NCI-H226 (cell line): ENCODE data around the gene CUX1.
"Not testable (repeated sequence)": the region's sequence is repeated elsewhere in the genome, so short reads cannot be mapped to it uniquely, and the experiment has no call there.

Experiments used
- DNase-seq: peaks from one replicate; pipeline ENCODE4 v3.0.0-alpha.2; 2015

CUX1 gene

DNA sequence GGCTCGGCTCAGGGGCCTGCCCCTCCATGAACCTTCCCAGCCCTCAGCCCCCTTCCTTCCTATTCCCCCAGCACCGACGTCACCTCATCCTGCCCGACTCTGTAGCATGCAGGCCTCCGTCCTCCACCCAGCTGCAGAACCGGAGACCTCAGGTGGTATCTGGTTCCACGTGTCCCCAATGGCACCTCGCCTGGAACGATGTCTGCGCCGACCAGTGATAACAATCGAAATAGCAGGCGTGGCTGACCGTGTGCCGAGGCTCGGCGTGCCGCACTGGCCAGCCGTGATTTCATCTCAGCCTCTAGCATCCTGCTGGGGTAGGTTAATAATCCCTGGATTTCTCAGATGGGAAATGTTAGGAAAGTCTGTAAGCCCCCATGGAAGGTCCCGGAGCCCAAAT lies 171.7 kb downstream of the CUX1 start:
- DNase-seq = no peak

DNA sequence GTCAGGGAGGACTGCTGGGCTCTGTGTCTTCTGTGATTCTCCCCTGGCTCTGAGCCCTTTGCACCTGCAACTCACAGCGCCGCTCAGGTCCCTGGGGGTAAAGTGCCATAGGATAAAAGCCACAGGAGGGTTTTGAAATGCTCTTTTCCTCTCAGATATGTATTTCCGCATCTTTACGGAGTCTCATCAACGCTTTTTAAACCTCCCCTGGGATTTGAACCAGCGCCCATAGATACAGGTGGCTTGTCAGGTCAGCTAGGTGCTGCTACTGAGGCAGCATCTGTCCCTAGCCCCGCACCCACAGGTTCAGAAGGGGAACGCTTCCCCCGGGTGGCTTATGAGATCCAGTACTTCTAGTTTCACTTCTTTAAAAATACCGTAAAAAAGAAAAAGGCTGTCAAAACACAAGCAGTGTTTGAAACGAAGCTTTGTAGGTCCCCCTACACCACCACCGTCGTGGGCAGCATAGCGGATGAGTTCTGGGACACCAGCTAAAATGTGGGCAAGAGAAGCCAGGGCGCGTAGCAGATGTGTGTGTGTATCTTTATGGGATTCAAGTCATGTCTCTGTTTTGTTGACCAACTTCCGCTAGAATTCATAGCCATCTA lies 173.5 kb downstream of the CUX1 start:
- no peak for DNase-seq

DNA sequence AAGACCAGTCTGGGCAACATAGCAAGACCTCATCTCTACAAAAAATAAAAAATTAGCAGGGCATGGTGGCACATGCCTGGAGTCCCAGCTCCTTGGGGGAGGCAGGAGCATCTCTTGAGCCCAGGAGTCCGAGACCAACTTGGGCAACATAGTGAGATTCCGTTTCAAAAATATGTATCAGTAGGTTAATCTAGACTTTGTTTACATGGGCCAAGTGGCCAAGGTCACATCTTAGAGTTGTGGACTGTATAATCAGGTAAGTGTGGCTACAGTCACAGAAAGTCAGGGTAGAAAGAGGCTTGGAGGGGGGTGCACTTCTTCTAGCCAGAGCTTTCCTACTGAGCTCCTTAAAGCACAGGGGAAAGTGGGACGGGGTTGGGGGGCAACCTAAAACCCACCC lies 174.4 kb downstream of the CUX1 start:
- DNase-seq = no peak

DNA sequence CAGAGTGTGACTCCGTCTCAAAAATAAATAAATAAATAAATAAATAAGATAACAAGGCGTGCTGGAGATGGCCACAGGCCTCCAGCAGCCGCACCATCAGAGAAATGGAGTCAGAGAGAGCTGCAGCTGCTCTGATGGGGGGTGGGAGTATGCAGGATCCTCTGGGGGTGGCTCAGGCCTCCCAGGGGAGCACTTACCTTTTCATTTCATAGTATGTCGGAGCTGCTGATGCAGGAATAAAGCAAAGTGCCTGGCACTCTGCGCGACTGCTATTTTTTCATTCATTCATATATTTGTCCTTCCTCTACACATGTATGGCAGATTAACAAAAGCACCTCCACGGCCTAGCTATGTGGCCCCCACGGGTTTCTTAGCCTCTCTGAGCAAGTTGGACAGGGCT lies 175.9 kb downstream of the CUX1 start:
- DNase-seq = no peak

DNA sequence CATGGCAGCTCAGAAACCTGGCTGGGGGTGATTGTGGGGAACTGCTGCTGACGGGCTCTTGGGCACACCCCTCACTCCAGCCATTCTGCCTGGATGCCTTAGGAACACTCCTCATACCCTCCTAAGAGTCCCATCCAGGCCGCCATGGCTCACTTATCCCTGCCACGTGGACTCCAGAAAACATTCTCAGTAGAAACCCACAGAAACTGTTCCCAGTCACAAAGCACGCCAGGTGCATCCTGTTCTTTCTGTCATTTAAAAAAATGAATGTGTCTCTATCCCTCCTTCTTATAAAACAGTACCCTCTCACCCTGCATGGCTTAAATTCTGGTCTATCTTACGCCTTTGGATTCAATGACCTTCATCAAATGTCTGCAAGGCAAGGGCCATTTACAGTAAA lies 177.7 kb downstream of the CUX1 start:
- no peak for DNase-seq

DNA sequence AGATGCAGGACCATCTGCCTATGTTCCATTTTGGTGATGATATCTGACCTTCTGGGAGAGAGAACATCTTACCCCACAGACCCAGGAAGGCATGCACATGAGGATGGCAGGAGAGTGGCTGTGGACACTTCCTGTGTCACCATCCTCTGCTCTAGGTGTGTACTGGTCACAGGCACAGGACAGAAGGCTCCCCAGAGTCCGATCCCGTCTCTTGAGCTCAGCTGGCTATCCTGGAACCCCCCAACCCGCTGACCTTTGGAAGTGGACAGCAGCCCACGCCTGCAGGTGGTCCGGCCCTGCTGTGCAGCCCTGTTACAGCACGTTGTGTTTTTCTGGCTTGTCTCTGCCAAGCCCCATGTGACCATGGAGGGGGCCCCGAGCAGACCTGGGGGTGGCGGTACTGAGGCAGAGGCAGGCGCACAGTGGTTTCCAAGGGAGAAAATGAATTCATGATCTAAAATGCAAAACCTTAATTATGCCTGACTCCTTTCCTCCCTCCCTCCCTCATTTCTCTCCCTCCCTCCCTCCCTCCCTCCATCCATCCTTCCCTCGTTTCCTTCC lies 178.8 kb downstream of the CUX1 start:
- DNase-seq = no peak

DNA sequence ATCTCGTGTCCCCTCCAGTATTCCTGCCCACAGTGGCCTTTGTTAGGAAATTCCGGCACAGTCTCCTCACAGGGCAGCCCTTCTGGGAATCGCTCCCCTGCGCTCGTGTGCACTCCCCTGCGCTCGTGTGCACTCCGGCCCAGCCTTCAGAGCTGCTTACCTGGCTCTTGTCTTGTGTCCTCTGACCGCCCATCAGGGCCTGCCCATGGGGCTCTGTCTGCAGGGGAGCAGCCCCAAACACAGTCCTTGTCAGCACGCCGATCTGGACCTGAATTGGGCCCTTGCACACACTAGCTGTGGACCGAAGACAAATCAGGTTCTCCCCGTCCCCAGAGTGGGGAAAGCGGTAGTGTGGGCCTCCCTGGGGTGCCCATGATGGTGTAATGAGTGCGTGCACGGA lies 179.4 kb downstream of the CUX1 start:
- no peak for DNase-seq

DNA sequence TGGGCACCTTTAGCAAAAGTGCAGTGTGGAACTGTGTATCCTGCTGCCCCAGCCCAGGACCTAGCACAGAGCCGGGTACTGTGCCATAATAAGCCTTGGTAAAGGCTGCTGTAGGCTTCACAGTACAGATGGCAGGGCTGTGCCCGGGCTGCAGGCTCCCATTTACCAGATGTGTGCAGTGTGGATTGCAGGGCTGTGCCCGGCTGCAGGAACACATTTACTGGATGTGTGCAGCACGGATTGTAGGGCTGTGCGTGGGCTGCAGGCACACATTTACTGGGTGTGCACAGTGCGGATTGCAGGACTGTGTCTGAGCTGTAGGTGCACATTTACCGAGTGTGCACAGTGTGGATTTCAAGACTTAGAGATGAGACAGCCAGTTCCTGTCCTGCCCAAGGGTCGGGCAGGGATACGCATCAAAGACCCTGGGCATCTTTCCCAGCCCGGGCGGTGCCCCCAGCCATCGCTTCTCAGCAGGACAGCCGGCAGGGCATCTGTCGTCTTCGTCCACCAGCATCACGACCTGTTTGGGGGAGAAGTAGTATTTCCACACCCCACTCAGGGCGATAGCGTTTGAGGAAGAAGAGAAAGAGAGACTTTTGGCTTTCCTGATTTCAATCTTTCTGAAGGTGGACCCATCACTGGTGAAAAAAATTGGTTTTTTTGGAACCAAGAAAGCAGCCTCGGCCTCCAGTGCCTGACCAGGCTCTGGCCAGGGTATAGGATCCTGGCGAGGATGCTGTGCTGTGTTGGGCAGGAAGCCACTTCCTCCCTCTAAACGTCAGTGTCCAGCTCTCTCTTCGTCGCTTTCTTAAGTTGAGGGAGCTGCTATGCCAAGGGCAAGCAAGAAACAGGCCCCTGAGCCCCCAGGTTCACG lies 180.8 kb downstream of the CUX1 start:
- no peak for DNase-seq

DNA sequence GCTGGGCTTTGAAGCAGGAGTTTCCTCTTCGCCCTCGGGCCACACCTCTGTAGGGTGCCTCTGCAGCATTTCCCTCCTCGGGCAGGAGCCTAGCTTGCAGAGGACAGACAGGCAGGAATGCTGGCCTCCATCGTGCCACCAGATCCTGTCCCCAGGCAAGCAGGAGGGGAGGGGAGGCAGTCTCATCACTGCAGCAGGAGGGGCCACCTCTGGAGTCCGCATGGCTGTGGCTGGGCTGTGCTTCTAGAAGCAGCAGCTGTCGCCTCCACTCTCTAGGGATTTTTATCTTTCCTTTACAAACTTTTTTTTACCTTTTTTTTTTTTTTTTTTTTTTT lies 181.4 kb downstream of the CUX1 start:
- DNase-seq = no peak

DNA sequence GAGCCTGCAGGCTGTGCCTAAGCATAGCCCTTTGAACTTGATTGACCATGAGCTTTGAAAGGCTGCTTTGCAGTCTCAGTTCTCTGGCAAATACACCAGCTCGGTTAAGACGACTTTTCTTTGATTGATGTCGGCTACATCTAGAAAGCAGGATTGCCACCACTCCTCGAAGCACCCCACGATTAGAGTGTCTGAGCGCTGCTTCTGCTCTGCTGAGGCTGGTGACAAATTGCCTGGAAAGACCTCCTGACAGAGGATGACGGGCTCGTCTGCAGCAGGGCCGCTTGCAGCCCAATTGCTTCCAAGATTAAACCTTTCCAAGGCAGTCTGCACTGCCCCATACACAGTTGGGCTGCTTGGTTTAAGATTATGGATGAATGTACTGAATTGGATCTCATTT lies 182.0 kb downstream of the CUX1 start:
- no peak for DNase-seq

DNA sequence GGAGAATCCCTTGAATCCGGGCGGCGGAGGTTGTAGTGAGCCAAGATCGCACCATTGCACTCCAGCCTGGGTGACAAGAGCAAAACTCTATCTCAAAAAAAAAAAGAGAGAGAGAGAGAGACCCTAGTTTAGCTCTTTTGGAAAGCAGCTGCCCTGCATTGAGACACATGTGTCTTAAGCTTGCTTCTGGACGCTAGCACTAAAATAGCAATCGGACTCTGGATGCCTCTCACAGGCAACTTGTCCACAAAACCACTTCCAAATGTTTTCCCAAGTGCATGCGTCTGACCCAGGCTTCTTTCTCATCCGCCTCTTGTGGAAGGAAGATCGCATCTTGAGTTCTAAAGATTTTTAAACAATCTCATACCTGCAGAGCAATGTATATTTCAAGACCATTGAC lies 182.7 kb downstream of the CUX1 start:
- no peak for DNase-seq

DNA sequence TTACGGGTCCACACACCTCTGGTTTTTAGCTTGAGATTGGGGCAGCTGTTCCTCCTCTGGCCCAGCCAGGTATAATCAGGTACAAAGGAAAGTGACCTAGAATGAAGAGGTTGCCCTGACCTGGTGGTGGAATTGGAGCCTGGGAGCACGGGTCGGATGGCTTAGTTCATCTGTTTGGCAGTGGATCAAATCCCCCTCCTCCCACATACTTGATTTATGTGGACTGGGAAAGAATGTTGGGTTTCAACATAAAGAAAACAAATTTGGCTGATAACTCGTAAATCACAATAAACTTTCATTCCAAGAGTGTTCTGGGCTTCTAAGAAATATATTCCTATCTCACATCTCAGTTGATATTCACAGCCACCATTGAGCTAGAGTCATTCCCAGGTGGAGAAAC lies 186.8 kb downstream of the CUX1 start:
- DNase-seq = peak; percentile 47

DNA sequence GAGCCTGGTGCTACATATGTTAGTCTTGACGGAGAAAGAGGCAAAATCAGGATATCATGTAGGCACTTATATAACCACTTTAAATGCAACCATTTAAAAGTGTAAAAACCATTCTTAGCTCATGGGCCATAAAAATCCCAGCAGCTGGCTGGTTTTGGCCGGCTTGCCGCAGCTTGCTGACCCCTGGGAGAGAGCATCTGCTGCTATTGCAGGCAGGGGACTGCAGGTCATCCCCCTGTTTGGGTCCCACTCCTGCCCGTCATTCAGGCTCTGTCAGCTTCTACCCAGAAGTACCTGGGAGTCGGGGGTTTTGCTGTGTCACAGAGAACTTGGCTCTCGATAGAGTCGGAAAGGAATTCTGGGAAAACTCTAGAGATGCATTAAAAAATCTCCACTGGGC lies 187.4 kb downstream of the CUX1 start:
- no peak for DNase-seq

DNA sequence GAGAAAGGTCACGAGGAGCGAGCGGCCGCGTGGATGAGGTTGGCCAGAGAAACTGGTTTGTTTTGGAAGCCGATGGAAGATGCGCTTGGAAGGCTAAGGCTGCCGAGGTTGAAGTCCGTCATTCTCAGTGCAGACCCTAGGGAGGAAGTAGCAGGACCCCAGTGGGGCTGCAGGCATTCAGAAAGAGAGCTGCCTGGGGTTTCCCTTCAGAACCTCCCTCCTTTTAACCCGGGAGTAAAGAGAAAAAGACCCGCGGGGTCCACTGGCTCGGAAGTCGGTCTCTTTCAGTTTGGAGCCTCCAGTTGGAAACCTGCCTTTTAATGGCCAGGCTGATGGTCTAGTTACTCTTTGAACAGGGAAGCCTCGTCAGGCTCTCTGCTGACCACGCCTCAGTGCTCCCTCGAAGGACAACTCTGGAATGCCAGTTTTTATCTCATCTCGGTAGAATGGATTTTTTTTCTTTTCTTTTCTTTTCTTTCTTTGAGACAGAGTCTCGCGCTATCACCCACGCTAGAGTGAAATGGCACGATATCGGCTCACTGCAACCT lies 188.6 kb downstream of the CUX1 start:
- no peak for DNase-seq

DNA sequence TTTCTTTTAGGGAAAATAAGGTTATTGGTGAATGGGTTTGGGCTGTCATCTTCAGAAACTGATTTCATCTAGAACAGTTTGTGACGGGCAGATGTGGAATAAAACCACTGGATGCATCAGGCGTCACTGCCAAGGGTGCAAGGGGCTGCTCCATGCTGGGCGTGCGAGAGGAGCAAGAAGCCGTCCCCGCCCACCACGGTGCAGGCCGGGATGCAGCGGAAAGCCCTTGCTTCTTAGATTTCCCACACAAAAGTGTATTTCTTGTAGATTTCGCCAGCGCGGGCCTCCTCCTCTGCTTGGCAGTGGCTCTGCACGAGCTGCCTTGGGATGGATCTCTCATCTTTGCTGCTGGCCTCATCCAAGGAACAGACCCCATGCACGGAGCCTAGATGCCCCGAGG lies 189.3 kb downstream of the CUX1 start:
- no peak for DNase-seq

DNA sequence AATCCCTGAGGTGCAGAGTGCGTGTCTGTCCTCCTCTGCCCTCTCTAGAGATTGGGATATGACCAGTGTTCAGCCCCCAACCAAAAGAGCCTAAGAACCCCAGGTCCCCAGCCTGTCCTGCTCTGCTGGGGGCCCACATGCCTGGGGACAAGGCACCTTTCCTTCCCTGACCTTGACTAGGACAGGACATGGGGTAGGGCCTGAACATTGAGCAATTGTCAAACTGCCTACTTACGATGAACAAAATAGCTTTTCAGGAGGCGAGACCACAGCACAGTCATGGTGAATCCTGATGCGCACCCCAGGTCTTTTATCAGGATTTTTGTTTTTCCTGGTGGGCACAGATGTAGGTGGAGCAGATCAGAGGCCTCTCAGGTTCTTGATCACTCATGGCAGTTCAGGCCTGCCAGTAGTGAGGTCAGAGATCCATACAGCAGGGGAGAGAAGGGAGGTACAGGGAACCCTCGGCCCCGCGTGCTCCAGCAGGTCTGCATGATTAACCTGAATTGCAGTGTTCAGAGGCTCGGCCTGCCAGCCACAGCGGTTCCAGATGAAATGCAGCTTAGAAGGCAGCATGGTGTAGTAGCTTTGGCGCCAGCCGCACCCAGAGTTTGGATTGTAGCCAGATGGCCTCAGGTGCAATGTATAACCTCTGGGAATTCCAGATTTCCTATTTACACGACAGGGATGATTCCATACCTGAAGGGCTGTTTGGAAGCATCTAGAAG lies 191.3 kb downstream of the CUX1 start:
- DNase-seq = peak; percentile 69

DNA sequence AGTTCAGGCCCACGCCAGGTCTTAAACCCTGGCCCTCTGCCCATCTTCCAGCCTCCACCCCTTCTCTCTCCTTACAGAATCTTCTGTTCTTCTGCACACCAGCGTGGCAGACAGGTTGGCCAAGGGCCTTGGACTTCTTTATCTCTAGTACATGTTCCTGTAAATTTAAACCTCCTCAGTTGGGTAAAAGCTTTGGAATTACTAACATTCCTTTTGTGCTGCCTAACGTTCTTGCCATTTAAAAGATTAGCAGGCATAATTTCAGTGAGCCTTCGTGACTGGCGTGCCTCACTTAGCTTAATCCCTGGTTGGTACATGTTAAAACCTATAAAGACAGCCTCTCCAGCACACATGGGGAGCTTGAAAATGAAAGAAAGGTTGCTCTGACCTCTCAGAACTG lies 192.2 kb downstream of the CUX1 start:
- peak; percentile 95 for DNase-seq

DNA sequence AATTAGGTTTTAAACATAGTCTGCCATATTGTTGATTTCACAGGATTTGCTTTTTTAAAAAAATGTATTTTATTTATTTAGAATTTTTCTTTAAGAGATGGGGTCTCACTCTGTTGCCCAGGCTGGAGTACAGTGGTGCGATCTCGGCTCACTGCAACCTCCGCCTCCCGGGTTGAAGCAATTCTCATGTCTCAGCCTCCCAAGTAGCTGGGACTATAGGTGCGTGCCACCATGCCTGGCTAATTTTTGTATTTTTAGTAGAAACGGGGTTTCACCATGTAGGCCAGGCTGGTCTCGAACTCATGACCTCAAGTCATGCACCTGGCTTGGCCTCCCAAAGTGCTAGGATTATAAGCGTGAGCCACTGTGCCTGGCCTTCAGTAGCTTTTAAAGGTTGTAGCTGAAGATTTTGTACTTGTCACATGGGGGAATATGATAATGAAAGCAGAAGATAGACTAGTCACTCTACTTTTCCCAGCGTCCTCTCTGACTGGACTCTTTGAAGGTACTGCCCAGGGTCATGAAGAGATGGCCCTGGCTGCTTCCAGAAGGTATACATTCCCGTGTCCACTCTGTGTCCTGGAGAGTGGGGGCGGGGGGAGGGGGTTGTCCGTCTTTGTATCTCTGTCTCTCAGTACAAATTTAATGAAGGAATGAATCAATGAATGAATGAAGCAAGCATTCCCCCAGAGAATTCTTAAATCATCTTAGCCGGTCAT lies 194.8 kb downstream of the CUX1 start:
- DNase-seq = not testable (repeated sequence)

DNA sequence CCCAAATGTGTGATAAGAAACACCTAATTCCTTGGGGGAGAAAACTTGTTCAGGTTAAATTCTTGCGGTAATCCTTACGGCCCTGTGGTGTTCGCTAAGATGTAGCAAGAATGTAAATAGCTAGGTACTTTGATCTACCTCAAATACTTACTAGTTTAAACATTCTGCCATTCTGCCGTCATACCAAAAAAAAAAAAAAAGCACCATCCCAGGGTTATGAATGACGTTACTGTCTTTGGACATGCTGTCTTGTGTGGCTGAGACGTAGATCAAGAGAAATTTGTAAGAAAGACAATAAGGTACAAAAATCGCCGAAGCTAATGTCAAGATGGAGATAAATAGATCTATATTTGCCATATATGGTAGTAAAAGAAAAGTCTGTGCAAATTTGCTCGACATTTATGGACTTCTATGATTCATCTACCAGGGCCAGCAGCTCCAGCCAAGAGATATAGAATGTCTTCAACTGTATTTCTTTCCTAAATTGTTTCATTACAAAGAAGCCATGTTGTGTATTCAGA lies 195.6 kb downstream of the CUX1 start:
- DNase-seq = peak; percentile 90

DNA sequence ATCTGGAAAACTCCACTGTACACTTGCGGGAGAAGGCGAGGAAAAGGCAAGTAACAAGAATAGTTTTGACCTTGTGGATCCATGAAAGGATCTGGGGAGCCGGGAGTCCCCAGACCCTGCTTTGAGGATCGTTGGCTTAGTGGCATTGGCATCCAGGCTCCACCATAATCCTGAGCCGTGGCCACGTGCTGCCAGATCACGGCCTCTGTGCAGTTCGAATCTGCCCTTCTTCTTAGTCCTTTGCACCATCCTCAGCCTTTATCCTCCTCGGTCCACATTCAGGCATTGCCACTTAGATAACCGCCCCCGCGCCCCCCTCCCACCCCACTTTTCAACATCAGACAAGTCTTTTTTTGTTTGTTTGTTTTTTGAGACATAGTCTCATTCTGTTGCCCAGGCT lies 201.4 kb downstream of the CUX1 start:
- DNase-seq = no peak

DNA sequence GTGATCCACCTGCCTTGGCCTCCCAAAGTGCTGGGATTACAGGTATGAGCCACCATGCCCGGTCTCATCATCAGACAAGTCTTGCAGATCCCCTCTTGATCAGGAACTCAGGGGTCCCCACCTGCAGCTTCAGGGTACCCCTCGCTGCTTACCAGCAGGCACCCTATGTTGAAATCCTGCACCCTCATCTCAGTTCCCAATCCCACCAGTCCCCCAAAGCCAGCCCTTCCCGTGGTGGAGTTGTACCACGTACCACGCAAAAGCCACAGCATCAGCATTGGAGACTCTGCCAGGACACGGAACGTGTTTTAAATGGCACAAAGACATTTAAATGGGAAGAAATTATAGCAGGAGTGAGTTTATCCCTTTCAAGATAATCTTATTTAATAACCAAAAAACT lies 202.0 kb downstream of the CUX1 start:
- no peak for DNase-seq

DNA sequence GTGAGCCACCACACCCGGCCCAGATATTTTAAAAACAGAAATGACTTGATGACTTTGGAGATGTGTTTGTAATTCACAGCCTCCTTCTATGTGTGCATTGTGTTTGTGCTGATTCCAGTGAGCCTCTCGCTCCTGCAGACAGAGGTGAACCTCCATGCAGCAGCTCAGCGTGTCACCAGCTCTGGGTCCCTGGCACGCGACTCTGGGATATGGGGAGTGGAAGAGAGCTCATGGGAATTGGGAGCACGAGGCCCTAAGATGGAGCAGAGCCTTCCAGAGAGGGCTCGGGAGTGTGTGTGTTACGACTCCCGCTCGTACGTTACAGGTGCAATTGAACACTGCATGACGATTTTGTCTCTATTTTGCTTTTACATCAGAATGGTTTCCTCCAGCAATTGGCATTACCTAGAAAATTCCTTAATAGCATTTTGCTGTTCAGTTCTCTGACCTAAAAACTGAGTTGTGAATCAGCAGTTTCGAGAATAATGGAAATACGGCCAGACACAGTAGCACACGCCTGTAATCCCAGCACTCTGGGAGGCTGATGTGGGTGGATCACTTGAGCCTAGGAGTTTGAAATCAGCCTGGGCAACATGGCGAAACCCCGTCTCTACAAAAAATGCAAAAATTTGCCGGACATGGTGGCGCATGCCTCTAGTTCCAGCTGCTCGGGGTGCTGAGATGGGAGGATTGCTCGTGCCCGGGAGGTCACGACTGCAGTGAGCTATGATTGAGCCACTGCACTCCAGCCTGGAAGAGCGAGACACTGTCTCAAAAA lies 204.6 kb downstream of the CUX1 start:
- no peak for DNase-seq
